Measurements from ENCODE around the gene MAPKAPK3.

DNA sequence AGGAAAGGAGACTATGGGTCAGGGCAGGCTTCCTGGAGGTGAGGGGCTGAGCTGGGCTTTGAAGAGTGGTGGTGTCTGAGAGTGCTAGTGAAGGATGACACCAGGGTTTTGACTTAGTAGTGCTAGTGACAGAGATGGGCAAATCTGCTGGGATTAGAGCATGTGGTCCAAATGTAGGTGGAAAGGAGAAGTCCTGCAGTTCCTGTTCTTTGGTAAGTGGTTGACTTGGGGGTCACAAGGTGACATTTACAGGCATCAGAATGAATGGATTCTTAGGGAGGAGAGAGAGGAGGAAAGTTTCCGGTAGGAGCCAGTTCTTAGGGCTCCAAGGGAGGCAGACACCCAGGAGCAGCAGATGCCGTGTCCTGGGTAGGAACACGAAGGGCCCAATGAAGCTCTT, 57.0 kb downstream of the MAPKAPK3 start:
- TF ChIP-seq, protein P1, sequence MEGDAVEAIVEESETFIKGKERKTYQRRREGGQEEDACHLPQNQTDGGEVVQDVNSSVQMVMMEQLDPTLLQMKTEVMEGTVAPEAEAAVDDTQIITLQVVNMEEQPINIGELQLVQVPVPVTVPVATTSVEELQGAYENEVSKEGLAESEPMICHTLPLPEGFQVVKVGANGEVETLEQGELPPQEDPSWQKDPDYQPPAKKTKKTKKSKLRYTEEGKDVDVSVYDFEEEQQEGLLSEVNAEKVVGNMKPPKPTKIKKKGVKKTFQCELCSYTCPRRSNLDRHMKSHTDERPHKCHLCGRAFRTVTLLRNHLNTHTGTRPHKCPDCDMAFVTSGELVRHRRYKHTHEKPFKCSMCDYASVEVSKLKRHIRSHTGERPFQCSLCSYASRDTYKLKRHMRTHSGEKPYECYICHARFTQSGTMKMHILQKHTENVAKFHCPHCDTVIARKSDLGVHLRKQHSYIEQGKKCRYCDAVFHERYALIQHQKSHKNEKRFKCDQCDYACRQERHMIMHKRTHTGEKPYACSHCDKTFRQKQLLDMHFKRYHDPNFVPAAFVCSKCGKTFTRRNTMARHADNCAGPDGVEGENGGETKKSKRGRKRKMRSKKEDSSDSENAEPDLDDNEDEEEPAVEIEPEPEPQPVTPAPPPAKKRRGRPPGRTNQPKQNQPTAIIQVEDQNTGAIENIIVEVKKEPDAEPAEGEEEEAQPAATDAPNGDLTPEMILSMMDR (IDR thresholded peaks at IDR 0.05; ENCODE audit: extremely low read depth in 1 of 2, insufficient read depth in 1 of 2, low read depth in 1 of 2, low read length in 2 of 2) = no peak
- TF ChIP-seq POLR2A (IDR thresholded peaks at IDR 0.05; ENCODE audit: low read depth, low read length) (no peak), GATA2 (IDR thresholded peaks at IDR 0.05; ENCODE audit: insufficient read depth, insufficient read length, low read depth, low read length) (no peak), POLR2AphosphoS5 (IDR thresholded peaks at IDR 0.05; ENCODE audit: insufficient read depth, low read depth, low read length) (no peak), EZH2 (IDR thresholded peaks at IDR 0.05; ENCODE audit: borderline replicate concordance, low read depth, low read length, severe bottlenecking) (no peak)
- TF ChIP-seq, protein P2, sequence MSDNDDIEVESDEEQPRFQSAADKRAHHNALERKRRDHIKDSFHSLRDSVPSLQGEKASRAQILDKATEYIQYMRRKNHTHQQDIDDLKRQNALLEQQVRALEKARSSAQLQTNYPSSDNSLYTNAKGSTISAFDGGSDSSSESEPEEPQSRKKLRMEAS (IDR thresholded peaks at IDR 0.05; ENCODE audit: insufficient read depth, insufficient read length) = no peak

Data from endothelial cell of umbilical vein (primary cell).